ENCODE data around the gene PQBP1.

DNA sequence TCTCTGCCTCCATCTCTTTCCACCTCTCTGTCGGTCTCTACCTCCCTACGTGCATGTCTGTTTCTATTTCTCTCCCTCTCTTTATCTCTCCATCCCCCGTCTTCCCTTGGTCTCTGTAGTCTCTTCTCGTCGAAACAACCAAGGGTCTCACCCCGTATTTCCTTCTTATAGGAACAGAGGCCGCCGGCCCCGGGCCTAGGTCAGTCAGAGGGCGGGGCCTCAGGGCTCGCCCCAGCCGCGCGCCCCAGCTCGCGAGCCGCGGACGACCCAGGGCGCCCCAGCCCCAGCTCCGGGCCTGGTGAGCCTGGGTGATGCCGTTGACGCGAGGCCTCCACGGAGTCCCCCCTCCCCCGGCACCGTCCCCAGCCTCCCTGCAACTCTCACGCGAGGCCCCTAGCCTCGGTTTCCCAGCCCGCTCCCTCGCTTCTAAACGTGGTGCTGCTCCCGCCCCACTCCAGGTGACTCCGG lies 6.8 kb upstream of the PQBP1 start:
- TF ChIP-seq, protein P1, sequence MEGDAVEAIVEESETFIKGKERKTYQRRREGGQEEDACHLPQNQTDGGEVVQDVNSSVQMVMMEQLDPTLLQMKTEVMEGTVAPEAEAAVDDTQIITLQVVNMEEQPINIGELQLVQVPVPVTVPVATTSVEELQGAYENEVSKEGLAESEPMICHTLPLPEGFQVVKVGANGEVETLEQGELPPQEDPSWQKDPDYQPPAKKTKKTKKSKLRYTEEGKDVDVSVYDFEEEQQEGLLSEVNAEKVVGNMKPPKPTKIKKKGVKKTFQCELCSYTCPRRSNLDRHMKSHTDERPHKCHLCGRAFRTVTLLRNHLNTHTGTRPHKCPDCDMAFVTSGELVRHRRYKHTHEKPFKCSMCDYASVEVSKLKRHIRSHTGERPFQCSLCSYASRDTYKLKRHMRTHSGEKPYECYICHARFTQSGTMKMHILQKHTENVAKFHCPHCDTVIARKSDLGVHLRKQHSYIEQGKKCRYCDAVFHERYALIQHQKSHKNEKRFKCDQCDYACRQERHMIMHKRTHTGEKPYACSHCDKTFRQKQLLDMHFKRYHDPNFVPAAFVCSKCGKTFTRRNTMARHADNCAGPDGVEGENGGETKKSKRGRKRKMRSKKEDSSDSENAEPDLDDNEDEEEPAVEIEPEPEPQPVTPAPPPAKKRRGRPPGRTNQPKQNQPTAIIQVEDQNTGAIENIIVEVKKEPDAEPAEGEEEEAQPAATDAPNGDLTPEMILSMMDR (IDR thresholded peaks at IDR 0.05): no peak
- TF ChIP-seq POLR2A (IDR thresholded peaks at IDR 0.05): no peak

Measured in thyroid gland (tissue), 4 donors.